NCI-H2029 treated with DMSO at 0.1 percent for 48 hours (cell line): ENCODE results near the gene ATF7IP2.
A peak's percentile ranks its signal among the peaks of the same experiment; 100 is the strongest.
"Not testable (repeated sequence)": the region's sequence is repeated elsewhere in the genome, so short reads cannot be mapped to it uniquely, and the experiment has no call there.

Experiments used
- DNase-seq: peaks from one replicate; lab custom pipeline; 2025; lab: John Stamatoyannopoulos, UW

The ATF7IP2 gene

GRCh38 chr16:10452208-10453158 lies 66.6 kb downstream of the ATF7IP2 start:
- not testable (repeated sequence) for DNase-seq

- DNase-seq = no peak
These were observed 67.3 kb downstream of the ATF7IP2 start for GRCh38 chr16:10453159-10453510.

GRCh38 chr16:10465821-10466220 lies 80.0 kb downstream of the ATF7IP2 start:
- DNase-seq = no peak

- no peak for DNase-seq
These were observed 80.5 kb downstream of the ATF7IP2 start for GRCh38 chr16:10466313-10466712.

- no peak for DNase-seq
These were observed 81.0 kb downstream of the ATF7IP2 start for GRCh38 chr16:10466861-10467260.

- not testable (repeated sequence) for DNase-seq
These were observed 90.8 kb downstream of the ATF7IP2 start for GRCh38 chr16:10476636-10477035.

- no peak for DNase-seq
These were observed 94.3 kb downstream of the ATF7IP2 start for GRCh38 chr16:10480151-10480550.

GRCh38 chr16:10485159-10485558 lies 99.3 kb downstream of the ATF7IP2 start:
- DNase-seq = no peak

GRCh38 chr16:10485698-10486382 lies 100.0 kb downstream of the ATF7IP2 start:
- no peak for DNase-seq

GRCh38 chr16:10490141-10490540 lies 104.3 kb downstream of the ATF7IP2 start:
- no peak for DNase-seq

- no peak for DNase-seq
These were observed 107.4 kb downstream of the ATF7IP2 start for GRCh38 chr16:10493276-10493675.

- DNase-seq = no peak
These were observed 108.6 kb downstream of the ATF7IP2 start for GRCh38 chr16:10494343-10495030.

GRCh38 chr16:10495031-10495345 lies 109.1 kb downstream of the ATF7IP2 start:
- no peak for DNase-seq

- no peak for DNase-seq
These were observed 111.6 kb downstream of the ATF7IP2 start for GRCh38 chr16:10497132-10498101.

GRCh38 chr16:10500582-10500981 lies 114.7 kb downstream of the ATF7IP2 start:
- DNase-seq = no peak

- DNase-seq = no peak
These were observed 115.3 kb downstream of the ATF7IP2 start for GRCh38 chr16:10501016-10501607.

GRCh38 chr16:10502776-10503175 lies 116.9 kb downstream of the ATF7IP2 start:
- no peak for DNase-seq

GRCh38 chr16:10504404-10504885 lies 118.6 kb downstream of the ATF7IP2 start:
- no peak for DNase-seq

GRCh38 chr16:10505286-10505685 lies 119.4 kb downstream of the ATF7IP2 start:
- not testable (repeated sequence) for DNase-seq

GRCh38 chr16:10509534-10510025 lies 123.7 kb downstream of the ATF7IP2 start:
- peak; percentile 66 for DNase-seq

- no peak for DNase-seq
These were observed 124.4 kb downstream of the ATF7IP2 start for GRCh38 chr16:10510279-10510678.
